HG03565 (cell line): ENCODE results near the gene SSU72.
"Not testable (repeated sequence)": the region's sequence is repeated elsewhere in the genome, so short reads cannot be mapped to it uniquely, and the experiment has no call there.

Experiments
- ATAC-seq: cut with Tn5 transposase; IDR thresholded peaks from one replicate; pipeline ENCODE4 v1.9.1; 2021; ENCODE audit warnings: mild to moderate bottlenecking, moderate library complexity; ENCODE audit not compliant: unreplicated experiment

SSU72 gene

DNA sequence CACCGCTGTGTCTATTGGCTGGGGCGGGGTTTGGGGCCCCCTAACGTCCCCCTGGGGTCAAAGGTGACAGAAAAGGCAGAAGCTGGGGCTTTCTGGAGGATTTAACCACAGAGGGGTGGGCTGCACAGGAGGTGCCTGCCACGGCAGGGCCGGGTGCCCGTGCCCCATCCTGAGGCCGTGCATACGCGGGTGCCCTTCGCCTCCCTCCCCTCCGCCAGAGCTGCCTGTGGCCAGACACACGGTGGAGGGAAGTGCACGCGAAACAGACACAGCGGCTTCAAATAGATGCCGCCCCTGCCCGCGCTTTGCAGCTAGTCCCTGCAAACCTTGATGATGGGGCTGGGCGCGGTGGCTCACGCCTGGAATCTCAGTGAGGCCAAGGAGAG lies 65.2 kb downstream of the SSU72 start:
- ATAC-seq = not testable (repeated sequence)

- not testable (repeated sequence) for ATAC-seq
Observed at GRCh38 chr1:1508775-1509464, 65.7 kb downstream of the SSU72 start.

GRCh38 chr1:1507305-1507704 lies 67.4 kb downstream of the SSU72 start:
- no peak for ATAC-seq

- not testable (repeated sequence) for ATAC-seq
Observed at GRCh38 chr1:1505801-1506200, 68.9 kb downstream of the SSU72 start.

GRCh38 chr1:1505366-1505798 lies 69.3 kb downstream of the SSU72 start:
- not testable (repeated sequence) for ATAC-seq

DNA sequence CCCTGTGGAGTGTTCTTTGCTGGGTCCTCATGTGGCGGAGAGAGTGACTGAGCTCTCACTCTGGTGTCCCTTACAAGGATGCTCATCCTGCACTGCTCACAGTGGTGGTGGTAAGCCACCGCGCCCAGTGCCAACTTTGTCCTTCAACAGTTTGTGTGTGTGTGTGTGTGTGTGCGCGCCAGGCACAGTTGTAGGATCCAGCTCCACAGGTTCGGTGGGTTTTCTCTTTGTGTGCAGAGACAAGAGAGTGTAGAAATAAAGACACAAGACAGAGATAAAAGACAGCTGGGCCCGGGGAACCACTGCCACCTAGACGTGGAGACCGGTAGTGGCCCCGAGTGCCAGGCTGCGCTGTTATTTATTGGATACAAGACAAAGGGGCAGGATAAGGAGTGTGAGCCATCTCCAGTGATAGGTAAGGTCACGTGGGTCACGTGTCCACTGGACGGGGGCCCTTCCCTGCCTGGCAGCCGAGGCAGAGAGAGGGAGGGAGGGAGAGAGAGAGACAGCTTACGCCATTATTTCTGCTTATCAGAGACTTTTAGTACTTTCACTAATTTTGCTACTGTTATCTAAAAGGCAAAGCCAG lies 69.8 kb downstream of the SSU72 start:
- not testable (repeated sequence) for ATAC-seq

DNA sequence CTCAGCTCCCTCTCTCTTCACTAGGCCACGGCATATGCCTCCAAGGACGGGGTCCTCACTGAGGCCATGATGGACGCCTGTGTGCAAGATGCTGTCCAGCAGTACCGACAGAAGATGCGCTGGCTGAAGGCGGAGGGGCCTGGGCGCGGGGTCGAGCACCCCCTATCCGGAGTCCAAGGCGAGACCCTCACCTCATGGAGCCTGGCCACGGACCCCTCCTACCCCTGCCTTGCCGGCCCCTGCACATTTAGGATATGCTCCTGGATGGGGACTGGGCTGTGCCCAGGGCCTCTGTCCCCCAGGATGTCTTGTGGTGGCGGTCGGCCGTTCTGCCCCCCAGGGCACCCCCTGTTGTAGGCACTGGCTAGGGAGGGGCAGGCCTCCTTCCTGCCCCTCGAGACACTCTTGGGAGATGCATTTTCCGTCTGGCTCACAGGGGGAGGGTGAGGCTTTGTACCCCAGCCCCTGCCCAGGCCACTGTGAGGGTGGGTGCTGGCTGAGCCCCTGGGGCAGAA lies 79.1 kb downstream of the SSU72 start:
- not testable (repeated sequence) for ATAC-seq

DNA sequence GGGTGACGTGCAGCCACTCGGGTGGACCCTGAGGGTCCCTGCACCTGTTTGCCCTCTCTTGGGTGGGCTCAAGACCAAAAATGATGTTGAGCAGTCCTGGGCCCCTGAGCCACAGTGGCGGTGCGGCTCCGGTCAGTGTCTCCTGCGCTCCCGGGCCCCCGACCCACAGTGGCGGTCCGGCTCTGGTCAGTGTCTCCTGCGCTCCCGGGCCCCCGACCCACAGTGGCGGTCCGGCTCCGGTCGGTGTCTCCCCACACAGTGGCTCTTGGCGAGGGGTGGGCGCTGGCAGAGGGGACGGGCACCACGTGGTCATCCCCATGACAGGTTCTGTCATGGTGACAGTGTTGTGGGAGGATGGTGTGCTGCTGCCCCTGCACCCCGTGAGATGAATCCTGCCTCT lies 80.4 kb downstream of the SSU72 start:
- not testable (repeated sequence) for ATAC-seq
